ENCODE measurements around the gene VIL1. TPM values are rescaled to one million over a fixed set of nuclear protein-coding genes. Genes with fewer than 3 reads are reported as not detected.

The VIL1 gene
- total RNA-seq, 1 experiment from 2014 or later = 4.2 TPM

GRCh38 chr2:218478544-218478943, 59.6 kb downstream of the VIL1 start:
- no peak overlapping the region for H2BK20ac ChIP-seq (ENCODE audit: low read depth, low read length, poor library complexity, severe bottlenecking)
- H3K27ac ChIP-seq (ENCODE audit: insufficient read length, low read depth, low read length) = no peak overlapping the region
- no peak overlapping the region for H2AFZ ChIP-seq (ENCODE audit: low read length)
- H3K4me2 ChIP-seq (ENCODE audit: insufficient read depth, insufficient read length, low read length) = no peak overlapping the region
- H3K79me2 ChIP-seq (ENCODE audit: insufficient read depth, low read length) = no peaks in the 10 kb centered on the region
- H3K27ac Mint-ChIP-seq = no peak overlapping the region; a peak in 1 of 7 replicates
- DNase-seq = no peak
- H3K9me3 ChIP-seq (ENCODE audit: control insufficient read depth, low read depth, low read length) = no peaks in the 10 kb centered on the region
- WGBS (ENCODE audit: extremely low coverage, insufficient read length, low lambda C conversion rate) = no CpG with 5 or more reads among the region's 2 CpGs
- H3K56ac ChIP-seq (ENCODE audit: insufficient read length, low read depth, low read length) = no peak overlapping the region
- H3K4me1 ChIP-seq (ENCODE audit: insufficient read depth, low read length) = no peaks in the 10 kb centered on the region
- no peaks in the 10 kb centered on the region for H4K20me1 ChIP-seq (ENCODE audit: control insufficient read depth, insufficient read depth, insufficient read length)
- H4K5ac ChIP-seq (ENCODE audit: insufficient read length, low read depth, low read length) = no peak overlapping the region
- no peak overlapping the region for H3K23ac ChIP-seq (ENCODE audit: insufficient read length, low read depth, low read length)
- H3K18ac ChIP-seq (ENCODE audit: insufficient read length, low read depth, low read length) = no peak overlapping the region
- H3T11ph ChIP-seq (ENCODE audit: low read length) = no peak overlapping the region
- H4K91ac ChIP-seq (ENCODE audit: insufficient read length, low read depth, low read length) = no peak overlapping the region
- H3K4me3 Mint-ChIP-seq = no peak overlapping the region
- H2BK12ac ChIP-seq (ENCODE audit: insufficient read length, low read depth, low read length) = no peak overlapping the region
- no peaks in the 10 kb centered on the region for H3K9me3 Mint-ChIP-seq
- H3K27me3 ChIP-seq (ENCODE audit: insufficient read depth, low read length) = no peaks in the 10 kb centered on the region
- no peak overlapping the region for H2BK15ac ChIP-seq (ENCODE audit: low read depth, low read length)
- no peak overlapping the region for H2AK5ac ChIP-seq (ENCODE audit: insufficient read length, low read length)
- no peaks in the 10 kb centered on the region for H3K27me3 Mint-ChIP-seq (ENCODE audit: low read depth)
- no peak overlapping the region for H3K14ac ChIP-seq (ENCODE audit: insufficient read depth, low read length)
- peaks cover 6 to 69% (median 62%) of the 10 kb centered on the region in 3 experiments; a peak in 6 of 7 replicates for H3K36me3 Mint-ChIP-seq (ENCODE audit: insufficient read depth in 1 of 3, low read depth in 3 of 3)
- H3K9ac ChIP-seq (ENCODE audit: extremely low read depth, insufficient read length, low read length) = no peak overlapping the region
- no peak for TF ChIP-seq CTCF (conservative IDR thresholded peaks at IDR 0.05)
- H4K8ac ChIP-seq (replicated peaks; ENCODE audit: insufficient read length, low read depth, low read length) = no peak overlapping the region
- H3K79me1 ChIP-seq (ENCODE audit: insufficient read depth, low read depth, low read length, poor library complexity, severe bottlenecking) = no peaks in the 10 kb centered on the region
- no peak overlapping the region for H2BK5ac ChIP-seq (ENCODE audit: insufficient read length, low read length)
- no peaks in the 10 kb centered on the region for H3K23me2 ChIP-seq (ENCODE audit: insufficient read length, low read depth, low read length, poor library complexity, severe bottlenecking)
- H3K4me1 Mint-ChIP-seq = no peaks in the 10 kb centered on the region
- H2BK120ac ChIP-seq (ENCODE audit: low read depth, low read length, poor library complexity, severe bottlenecking) = no peak overlapping the region
- no peak overlapping the region for H3K4ac ChIP-seq (ENCODE audit: low read depth, low read length)

All from H9 (cell line).